GM23248 (cell line): ENCODE data around the gene NDFIP2.

Experiments used
- EZH2 ChIP-seq: fragments of 200-600 bp; sonication (generic); IDR thresholded peaks from 2 replicates; pipeline ENCODE4 v1.6.1; 2018; ENCODE audit warnings: antibody characterized with exemption, mild to moderate bottlenecking; ENCODE audit not compliant: insufficient read depth, poor library complexity, severe bottlenecking
- EZH2phosphoT487 ChIP-seq: fragments of 200-600 bp; sonication (generic); IDR thresholded peaks from 2 replicates; pipeline ENCODE4 v1.6.1; 2018; ENCODE audit warnings: antibody characterized with exemption, moderate library complexity, mild to moderate bottlenecking, low read depth; ENCODE audit not compliant: insufficient read depth

GRCh38 chr13:79525064-79525857 is 44.3 kb downstream of the NDFIP2 start:
- TF ChIP-seq EZH2 (no peak), EZH2phosphoT487 (no peak)
